GM19238 (cell line): Measurements from ENCODE around the gene MRPS2.
"Not testable (repeated sequence)": the region's sequence is repeated elsewhere in the genome, so short reads cannot be mapped to it uniquely, and the experiment has no call there.

Source experiments
- DNase-seq: peaks from one replicate; pipeline ENCODE4 v3.0.0; 2011; ENCODE audit warnings: low spot score; ENCODE audit not compliant: insufficient read length

MRPS2 gene

DNA sequence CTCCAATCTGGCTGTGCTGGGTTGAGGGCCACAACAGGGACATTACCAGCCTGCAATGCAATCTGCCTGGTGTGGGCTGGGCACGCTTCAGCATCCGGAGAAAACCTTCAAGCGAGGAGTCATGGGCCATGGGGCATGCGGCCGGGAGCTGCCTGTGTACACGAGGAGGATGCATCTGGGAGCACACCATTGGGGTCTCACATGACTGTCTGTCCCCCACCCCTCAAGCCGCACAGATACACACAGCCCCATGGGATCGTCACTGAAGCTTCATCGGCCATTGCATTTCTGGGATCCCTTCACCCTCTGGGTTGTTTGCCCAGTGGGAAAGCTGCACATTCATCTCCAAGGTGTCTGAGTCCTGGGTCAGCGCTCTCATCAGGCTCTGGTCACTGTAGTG lies 30.6 kb downstream of the MRPS2 start:
- DNase-seq = no peak

DNA sequence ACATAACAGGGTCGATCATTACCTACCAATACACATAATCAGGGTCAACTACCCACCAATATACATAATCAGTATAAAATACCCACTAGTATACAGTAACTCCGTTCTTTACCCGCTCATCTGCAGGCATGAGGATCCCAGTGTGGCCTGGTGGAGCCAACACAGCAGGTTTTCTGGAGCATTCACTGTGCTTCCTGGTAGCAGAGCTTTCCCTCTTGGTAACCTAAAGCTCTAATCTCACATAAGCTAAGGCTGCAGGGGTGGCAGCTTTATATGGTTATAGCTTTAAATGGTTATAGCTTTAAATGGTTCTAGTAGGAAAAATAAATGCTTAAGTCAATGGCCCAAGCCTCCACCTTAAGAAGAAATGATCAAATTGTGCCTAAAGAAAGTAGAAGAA lies 32.6 kb downstream of the MRPS2 start:
- DNase-seq = no peak

DNA sequence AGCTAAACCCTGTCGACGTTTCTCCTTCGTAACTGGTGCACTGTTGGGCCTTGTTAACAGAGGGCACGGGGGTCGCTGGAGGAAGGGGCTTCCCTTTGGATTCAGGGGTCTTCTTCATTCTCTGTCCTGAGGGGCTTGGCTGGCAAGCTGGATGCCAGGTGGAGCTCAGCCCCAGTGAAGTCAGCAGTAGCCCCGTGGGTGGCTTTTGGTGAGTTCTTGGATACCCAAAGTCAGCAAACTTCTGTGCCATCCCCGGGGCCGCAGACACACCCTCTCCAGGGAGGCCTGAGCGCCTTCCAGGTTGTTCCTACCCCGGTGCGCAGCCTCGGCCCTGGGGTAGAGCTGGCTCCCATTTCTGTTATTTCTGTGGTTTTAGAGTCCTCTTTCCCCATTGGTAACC lies 33.2 kb downstream of the MRPS2 start:
- no peak for DNase-seq

DNA sequence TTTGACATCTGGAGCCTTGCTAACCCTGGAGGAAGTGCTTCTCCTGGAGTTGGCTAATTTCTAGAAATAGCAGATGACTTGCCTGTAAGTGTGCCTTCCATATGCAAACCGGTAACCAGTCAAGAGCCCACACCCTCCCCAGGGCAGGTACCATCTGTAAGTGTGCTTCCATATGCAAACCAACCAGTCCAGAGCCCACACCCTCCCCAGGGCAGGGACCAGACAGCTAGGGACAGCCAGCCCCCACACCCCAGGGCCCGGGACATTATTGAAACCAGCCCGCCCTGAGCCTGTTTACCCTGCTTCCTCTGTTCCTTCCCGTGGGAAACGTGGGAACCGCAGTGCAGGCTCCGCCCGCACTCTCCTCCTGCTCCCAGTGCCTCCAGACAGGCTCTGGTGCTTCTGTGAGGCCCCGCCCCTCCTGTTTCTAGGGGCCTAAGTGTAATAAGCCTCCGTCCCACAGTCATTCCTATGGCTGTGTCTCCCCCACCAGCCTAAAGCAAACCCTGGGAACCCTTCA lies 33.8 kb downstream of the MRPS2 start:
- DNase-seq = not testable (repeated sequence)

DNA sequence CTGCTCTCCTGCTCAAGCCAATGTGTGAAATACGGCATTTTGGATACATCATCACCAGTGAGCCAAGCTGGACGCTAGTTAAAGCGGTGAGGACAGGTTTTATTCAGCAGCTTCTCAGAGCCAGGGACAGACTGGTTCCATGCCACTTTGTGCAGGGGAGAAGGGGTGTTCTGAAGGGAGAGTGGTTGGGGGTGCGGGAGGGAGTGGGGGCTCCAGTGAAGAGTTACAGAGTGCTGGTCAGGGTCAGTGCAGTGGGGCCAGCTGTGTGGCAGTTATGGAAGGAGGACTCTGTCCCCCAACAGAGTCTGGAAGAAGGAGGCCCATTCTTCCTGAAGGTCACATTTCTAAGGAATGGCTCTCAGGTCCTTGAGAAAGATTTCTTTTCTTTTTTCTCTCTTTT lies 34.3 kb downstream of the MRPS2 start:
- not testable (repeated sequence) for DNase-seq

DNA sequence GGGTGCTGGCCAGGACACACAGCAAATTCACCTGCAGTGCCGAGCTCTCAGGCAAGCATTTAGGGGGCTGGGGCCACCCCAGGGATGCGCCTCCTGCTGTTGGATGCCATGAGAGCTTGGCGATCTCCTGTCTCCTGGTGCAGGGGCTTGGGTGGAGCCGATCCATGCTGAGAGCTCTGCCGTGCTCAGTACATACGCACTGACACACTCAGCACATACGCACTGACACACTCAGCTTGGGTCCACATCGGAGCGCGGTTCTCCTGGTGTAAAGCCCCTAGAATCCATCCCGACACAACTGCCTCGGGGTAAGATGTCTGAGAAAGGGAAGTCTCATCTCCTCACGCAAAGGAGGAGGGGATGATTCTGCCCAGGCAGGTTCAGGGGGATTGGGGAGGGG lies 35.1 kb downstream of the MRPS2 start:
- not testable (repeated sequence) for DNase-seq

DNA sequence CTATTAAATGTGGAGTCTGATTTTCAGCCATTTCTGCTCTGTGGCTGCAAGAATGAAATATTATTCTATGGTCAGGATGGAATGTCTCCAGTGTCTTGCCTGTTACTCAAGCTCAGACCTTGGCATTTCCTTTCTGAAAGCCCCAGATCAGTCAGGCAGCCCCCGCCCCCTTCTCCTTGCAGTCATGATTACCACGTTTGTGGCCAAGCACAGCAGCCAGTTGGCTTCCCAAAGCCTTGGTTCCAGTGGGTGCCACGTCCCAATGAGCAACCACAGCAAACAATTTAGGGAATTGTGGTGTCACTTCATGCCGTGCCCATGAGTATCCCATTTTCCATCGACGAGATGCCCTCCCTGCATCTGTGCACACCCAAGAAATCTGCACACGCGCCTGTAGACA lies 35.7 kb downstream of the MRPS2 start:
- DNase-seq = no peak

DNA sequence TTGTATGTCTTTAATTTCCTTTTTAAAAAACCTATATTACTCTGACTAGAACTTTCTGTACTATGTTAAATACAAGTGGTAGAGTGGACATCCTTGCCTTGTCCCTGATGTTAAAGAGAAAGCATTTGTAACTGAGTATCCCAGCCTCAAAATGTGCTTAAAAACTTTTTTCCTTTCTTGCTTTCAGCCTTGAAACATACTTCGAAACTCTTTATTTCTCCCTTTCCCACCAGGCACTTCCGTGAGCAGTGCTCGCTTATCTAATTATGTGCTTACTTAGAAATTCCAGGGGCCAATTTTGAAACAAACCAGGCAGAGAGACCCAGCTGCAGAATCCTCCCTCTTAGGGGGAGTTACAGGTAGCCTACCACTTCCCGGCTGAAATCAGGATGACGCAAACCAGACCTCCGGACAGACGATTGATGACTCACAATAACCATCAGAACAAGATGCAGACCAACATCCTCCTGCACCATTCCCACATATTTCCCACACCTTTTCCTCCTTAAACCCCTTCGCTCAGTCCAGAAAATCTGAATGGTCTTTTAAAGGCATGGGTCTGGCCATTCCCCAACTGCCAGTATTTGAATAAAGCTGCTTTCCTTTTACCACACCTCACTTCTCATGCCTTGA lies 42.9 kb downstream of the MRPS2 start:
- not testable (repeated sequence) for DNase-seq

DNA sequence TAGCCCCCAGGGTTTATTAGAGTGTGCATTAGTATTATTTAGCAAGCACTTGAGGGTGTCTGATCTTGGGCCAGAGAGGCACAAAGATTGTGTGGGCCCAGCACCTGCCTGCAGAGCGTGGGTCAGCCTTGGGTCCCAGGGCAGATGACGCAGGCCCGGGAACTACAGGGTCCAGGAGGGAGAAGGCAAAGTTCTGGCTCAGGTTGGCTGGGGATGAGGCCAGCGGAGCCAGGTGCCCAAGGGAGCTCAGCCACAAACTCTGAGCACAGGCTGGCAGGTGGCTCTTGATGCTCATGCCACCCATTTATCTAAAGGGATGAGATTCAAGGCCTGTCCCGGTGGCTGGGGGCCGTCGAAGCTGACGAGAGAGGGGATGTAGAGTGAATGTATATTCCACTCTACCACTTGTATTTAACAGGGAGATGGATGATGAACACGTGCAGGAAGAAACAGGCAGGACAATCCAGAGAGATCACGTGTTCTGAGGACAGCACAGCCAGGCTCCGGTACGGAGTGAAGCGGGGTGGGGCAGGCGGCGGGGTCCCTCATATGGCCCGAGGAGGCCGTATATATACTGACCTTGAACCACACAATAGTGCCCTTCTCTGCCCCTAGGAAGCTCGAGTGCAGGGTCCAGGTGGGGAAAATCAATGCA lies 44.6 kb downstream of the MRPS2 start:
- no peak for DNase-seq

DNA sequence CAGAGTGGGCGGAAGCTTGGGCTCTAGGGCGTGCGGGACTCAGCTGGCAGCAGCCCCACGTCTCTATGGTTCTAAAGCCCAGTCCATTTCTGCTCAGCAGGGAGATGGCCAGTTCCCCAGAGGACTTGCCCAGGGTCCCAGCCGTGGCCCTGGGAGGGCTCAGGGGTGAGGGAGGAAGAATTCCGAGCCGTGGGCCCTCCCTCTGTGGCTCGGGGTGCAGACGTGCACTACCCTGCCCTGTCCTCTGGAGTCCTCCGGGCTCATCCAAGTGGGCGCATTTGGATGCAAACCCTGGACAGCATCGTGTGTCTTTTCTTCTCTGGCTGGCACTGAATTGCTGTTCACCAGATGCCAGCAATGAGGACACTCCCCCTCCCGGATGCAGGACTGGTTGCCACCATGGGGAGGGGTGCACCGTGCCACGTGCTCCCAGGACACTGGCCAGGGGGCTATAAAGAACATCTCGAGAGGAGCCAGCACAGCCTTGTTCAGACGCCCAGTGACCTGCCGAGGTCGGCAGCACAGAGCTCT lies 45.2 kb downstream of the MRPS2 start, which contains the start of gene OBP2A:
Gene OBP2A (plus strand): TSS at position 481 of the 531 bp plus-strand sequence. CDS start 55 bp downstream, outside the sequence.
- DNase-seq = not testable (repeated sequence)

DNA sequence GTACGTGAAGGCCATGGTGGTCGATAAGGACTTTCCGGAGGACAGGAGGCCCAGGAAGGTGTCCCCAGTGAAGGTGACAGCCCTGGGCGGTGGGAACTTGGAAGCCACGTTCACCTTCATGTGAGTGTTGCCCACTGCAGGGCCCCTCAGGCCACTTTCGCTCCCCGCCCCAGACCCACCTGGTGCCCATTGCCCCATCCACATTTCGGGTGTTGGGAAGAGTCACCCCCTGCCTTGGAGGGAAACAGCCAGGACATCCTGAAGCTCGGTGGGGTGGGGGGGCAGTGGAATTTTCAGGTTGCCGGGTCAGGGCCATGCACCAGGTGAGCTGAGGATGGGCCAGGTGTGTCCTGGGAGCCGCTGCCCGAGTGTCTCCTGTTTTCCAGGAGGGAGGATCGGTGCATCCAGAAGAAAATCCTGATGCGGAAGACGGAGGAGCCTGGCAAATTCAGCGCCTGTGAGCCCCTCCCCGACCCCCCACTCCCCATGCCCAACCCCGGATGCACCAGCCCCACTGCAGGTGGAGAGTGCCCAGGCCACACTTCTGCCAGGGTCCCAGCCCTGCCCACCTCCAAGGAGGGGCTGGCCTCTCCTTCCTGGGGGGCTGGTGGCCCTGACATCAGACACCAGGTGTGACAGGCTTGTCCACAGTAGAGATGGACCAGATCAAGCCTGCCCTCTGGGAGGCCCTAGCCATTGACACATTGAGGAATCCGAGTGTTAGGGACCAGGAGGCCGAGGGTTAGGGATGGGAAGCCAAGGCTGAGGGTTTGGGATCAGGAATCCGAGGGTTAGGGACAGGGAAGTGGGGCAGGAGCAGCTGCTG lies 46.5 kb downstream of the MRPS2 start:
- DNase-seq = not testable (repeated sequence)

DNA sequence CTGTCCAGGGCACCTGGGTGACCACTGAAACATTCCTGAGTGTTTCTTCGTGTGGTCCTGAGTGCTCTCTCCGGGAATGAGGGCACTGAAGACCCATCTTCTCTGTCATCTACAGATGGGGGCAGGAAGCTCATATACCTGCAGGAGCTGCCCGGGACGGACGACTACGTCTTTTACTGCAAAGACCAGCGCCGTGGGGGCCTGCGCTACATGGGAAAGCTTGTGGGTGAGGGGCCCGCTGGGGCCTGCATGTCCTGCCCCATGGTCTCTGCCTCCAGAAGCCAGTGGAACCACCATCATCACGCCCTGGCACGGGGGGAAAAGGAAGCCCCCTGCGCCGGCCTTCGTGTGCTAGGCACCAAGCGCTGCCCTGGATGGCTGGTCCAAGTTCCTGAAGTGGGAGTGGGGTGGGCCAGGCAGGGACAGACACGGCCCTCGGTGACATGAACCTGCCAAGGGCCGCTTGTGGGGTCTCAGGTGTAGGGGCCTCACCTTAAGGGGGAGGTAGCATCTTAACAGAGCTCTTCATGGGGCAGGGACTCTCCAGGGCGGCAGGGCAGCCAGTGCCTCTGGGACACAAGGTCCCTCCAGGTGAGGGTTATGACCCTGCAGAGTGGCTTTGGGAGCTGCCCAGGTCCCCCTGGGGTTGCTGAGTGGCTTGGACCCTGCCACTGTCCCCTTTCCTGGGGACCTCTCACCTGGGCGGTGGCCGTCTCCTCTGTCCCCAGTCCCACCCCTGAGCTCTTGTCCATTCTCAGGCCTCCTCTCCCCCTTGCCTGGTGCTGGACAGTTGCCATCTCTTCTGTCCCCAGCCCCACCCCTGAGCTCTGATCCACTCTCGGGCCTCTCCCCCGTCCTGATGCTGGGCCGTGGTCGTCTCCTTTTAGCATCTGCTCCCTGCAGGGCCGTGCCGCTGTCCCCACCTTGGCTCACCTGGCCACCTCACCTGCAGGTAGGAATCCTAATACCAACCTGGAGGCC lies 47.6 kb downstream of the MRPS2 start:
- no peak for DNase-seq

DNA sequence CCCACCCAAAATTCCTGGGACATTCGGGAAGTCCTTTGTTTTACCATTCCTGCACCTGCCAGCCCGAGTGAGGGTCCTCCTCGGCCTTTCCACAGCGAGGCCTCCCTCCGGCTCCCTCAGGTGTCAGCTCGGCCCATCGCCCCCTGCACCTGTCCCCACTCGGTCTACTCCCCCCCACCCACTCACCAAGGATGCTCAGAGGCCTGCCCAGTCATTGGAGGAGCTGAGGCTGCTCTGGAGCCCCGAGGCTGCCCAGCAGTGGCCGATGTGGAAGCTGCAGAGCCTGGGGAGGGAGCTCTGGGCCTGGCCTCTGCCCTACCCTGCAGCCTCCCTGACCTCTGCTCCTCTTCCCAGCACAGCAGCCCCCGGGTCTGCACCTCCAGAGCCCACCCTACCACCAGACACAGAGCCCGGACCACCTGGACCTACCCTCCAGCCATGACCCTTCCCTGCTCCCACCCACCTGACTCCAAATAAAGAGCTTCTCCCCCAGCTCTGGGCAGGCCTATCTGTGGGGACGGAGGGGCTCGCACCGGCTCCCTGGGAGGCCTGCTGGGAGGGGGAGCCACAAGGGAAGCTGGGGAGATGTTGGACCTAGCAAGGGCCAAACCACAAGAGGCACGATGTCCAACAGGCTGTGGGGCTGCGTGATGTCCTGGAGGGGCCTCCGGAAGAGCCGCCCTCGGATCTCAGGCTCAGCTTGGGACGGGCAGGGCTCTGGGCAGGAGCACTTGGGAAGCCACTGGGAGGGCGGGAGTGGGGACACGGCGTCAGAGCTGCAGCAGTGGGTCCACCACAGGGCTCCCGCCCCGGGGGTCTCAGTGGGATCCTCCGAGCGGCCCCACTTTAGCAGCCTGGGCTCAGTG lies 49.2 kb downstream of the MRPS2 start:
- not testable (repeated sequence) for DNase-seq

DNA sequence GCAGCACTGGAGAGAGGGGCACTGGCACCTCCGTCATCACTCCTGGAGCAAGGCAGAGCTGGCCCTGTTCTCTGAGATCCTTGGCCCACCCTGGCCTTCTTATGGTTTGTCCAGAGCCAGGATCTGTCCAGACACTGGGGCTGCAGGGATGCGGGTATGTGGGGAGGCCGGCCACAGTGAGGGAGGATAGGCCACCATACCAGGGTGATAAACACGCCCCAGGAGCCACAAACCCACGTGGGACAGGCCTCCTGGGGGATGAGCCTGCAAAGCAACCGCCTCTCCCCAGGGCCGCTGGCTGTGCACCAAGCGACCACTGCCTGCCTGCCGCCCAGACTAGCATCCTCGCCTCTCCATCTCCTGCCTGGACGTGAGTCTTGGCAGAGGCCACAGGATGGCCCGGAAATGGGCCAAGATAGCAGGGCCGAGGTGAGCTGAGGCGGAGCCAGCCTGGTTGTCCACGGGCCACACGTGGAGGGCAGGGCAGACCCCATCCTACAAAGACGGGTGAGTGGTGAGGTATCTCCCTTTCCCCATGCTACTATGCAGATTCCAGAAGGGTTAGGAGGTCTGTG lies 49.9 kb downstream of the MRPS2 start:
- no peak for DNase-seq

DNA sequence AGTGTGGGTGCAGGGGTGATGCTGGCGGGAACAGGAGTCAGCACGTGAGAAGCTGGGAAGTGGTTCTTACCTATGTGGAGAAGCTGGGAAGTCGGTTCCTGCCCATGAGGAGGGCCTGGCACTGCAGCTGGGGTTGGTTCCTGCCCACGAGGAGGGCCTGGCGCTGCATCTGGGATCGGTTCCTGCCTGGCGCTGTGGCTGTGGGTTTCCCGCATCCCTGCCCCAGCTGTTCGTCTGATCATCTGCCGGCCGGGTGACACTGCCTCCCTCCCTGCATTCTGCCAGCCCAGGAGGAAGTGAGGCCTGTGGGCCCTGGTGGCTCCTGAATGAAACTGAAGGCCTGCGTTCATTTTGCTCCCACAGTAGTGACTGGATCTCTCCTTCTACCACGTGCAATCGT lies 50.5 kb downstream of the MRPS2 start:
- no peak for DNase-seq

DNA sequence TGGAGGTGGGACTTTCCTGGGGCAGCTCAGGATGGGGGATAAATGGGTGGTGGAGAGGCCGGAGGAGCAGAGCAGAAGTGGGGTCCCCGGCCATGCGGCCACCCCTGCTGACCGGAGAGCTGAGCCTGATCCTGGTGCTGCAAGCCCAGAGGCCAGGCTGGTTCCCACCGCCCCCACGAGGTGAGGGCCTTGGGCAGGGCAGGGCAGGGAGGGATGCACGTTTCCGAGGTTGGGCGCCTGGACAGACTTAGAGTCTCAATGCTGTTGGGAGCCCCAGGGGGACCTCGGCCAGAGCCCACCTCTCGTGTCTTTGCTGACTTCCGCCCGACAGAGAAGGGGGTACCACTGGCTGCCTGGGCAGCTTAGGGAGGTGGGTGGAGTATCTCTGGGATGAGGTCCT lies 51.0 kb downstream of the MRPS2 start:
- no peak for DNase-seq

DNA sequence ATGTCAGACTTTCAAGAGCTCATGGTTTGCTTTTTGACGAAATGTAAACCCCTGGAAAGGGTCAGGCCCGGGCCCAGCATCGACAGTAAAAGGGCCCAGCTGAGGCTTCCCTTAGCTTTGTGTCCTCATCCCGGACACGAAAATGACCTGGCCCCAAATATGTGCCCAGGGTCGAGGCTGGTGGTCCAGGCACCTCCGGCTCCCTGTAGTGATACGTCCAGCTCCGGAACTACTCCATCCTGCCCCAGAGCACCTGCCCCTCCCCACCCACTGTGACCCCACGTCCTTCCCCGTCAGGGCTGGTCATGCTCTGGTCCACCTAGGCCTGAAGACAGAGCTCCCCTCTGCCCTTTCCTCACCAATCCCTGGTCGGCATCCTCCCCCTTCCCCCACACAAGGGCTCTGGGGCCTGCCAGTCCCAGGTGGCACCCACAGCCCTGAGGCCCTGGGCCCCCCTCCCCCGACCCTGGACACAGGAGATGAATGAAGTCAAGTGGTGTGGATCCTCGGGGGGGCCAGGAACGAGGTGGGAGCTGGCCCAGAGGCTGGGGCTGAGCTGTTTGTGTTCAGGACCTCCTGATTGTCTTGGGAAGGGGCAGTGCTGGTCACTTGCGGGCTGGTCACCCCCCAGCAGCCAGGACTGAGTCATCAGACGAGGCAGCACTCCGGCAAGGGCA lies 51.7 kb downstream of the MRPS2 start:
- DNase-seq = no peak

DNA sequence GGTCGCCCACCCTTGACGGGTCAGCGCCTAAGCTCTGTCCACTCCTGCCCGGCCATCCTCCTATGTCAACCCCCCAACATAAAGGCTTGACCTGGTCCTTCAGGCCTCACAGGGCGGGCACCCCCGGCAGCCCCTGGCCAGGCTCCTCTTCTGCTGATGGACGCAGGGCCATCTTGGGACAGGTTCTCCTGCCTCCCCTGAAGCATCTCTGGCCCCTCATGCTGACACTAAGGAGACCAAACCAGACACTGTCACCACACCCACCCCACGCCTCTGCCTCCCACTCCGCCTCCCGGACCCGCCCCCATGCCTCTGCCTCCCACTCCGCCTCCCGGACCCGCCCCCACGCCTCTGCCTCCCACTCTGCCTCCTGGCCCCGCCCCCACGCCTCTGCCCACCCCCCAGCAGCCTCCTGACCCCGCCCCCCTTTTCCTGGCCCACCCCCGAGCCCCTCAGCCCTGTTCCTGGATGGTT lies 52.3 kb downstream of the MRPS2 start:
- DNase-seq = no peak
